Muscle layer of duodenum (tissue), 2 donors: Measurements from ENCODE around the gene FAM107B.
A peak's percentile ranks its signal among the peaks of the same experiment; 100 is the strongest.

ENCODE experiments used
- H3K27ac ChIP-seq: one replicate; pipeline ENCODE4 v1.7.0; 2013; ENCODE audit warnings: mild to moderate bottlenecking, low read length
- H3K27me3 ChIP-seq: one replicate; pipeline ENCODE4 v1.7.0; 2013; ENCODE audit warnings: low read depth, mild to moderate bottlenecking, control low read depth, low read length
- H3K36me3 ChIP-seq, 2 donors: one replicate each; pipeline ENCODE4 v1.7.0; 2013; ENCODE audit warnings: low read length in 2 of 2, control low read depth in 1 of 2, mild to moderate bottlenecking in 1 of 2; ENCODE audit not compliant: insufficient read depth in 2 of 2, control insufficient read depth in 1 of 2
- H3K4me1 ChIP-seq, 2 donors: one replicate each; pipeline ENCODE4 v1.7.0; 2013; ENCODE audit warnings: low read length in 2 of 2, mild to moderate bottlenecking in 2 of 2, control low read depth in 1 of 2, moderate library complexity in 1 of 2; ENCODE audit not compliant: insufficient read depth in 2 of 2, control insufficient read depth in 1 of 2
- H3K4me3 ChIP-seq, 2 donors: one replicate each; pipeline ENCODE4 v1.7.0; 2013; ENCODE audit warnings: low read length in 2 of 2, low read depth in 1 of 2, mild to moderate bottlenecking in 1 of 2
- H3K9me3 ChIP-seq, 2 donors: one replicate each; pipeline ENCODE4 v1.7.0; 2013; ENCODE audit warnings: low read length in 2 of 2, control low read depth in 1 of 2, mild to moderate bottlenecking in 1 of 2; ENCODE audit not compliant: control insufficient read depth in 1 of 2
- donor health status: healthy.

The FAM107B gene

GRCh38 chr10:14548474-14548873, 226.2 kb downstream of the FAM107B start:
- no peaks in the 10 kb centered on the region for H3K36me3 ChIP-seq
- no peak overlapping the region for H3K4me3 ChIP-seq
- peaks cover 12 to 14% of the 10 kb centered on the region in 2 donors for H3K4me1 ChIP-seq
- H3K27me3 ChIP-seq, result no peaks in the 10 kb centered on the region
- H3K9me3 ChIP-seq, result no peaks in the 10 kb centered on the region
- H3K27ac ChIP-seq, result no peak overlapping the region

DNA sequence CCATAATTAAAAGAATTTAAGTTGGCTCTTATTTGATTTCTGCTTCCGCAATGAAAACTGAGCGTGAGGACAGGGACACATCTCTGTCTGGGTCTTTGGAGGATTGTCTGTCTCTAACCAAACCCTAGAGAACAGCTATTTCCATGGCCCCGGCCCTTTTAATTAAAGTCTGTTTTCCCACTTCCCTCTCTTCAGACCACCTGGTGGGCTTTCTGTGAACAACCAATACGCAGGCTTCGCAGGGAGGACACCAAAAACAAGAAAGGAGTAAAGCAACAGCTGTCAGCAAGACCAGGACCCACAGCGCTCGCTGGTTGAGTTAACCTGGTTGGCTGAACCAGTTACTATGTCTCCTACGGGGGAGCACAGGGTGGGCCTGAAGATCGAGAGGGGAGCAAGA, 226.9 kb downstream of the FAM107B start:
- no peaks in the 10 kb centered on the region for H3K27me3 ChIP-seq
- H3K36me3 ChIP-seq, result no peaks in the 10 kb centered on the region
- no peak overlapping the region for H3K27ac ChIP-seq
- no peaks in the 10 kb centered on the region for H3K9me3 ChIP-seq
- no peak overlapping the region for H3K4me3 ChIP-seq
- peaks cover 12 to 17% of the 10 kb centered on the region in 2 donors for H3K4me1 ChIP-seq

- Histone ChIP-seq H3K27ac (no peak overlapping the region), H3K4me1 (peaks cover 12 to 19% of the 10 kb centered on the region in 2 donors), H3K4me3 (no peak overlapping the region), H3K36me3 (no peaks in the 10 kb centered on the region), H3K9me3 (no peaks in the 10 kb centered on the region), H3K27me3 (no peaks in the 10 kb centered on the region)
These were observed 228.9 kb downstream of the FAM107B start for GRCh38 chr10:14545827-14546226.

- no peaks in the 10 kb centered on the region for H3K9me3 ChIP-seq
- H3K27me3 ChIP-seq, result no peaks in the 10 kb centered on the region
- peaks cover 12 to 23% of the 10 kb centered on the region in 2 donors for H3K4me1 ChIP-seq
- H3K27ac ChIP-seq, result peak overlapping the region; percentile 54
- no peak overlapping the region for H3K4me3 ChIP-seq
- H3K36me3 ChIP-seq, result no peaks in the 10 kb centered on the region
These were observed 230.8 kb downstream of the FAM107B start for GRCh38 chr10:14543904-14544210.

DNA sequence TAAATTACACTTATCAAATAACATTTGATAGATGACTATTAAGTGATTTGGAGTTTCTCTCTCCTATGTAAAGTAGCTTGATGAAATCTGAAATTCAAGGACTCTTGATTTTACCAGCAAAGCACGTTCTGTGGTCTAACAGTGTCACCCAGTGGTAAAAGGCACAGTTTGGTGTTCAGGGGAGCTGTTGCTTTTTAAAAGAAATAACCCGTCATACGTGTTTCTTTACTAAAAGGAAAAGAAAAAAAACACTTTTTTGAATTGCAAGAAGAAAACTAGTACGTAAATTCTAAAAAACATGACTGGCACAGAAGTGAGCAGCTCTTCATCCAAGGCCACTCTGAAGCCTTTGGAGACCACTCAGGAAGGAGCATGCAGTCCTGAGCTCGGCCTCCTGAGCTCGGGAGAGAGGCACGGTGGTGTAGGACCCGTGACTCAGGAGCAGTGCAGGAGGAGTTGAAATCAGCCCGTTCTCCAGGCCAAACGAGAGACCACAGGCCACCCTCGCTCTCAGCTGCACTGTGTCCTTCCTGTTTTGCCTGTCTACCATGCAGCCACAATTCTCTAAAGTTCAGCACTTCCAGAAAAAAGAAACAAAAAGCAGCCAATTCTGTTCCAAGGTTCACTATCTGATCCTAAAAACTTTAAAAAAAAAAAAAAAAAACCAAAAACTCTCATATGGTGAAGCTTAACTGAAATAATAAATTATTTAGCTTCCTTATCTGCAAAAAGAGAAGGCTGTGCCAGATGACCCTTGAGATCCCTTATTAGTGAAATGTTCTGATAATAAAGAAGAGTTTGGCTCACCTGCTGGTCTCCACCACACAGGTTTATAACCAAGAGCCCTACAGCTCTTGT, 231.4 kb downstream of the FAM107B start:
- Histone ChIP-seq H3K9me3 (no peaks in the 10 kb centered on the region), H3K27ac (peak overlapping the region; percentile 54), H3K36me3 (no peaks in the 10 kb centered on the region), H3K4me1 (peaks cover 12 to 23% of the 10 kb centered on the region in 2 donors), H3K4me3 (peak overlapping the region in 1 of 2 donors; percentile 26), H3K27me3 (no peaks in the 10 kb centered on the region)

- Histone ChIP-seq H3K27me3 (no peaks in the 10 kb centered on the region), H3K36me3 (no peaks in the 10 kb centered on the region), H3K4me1 (peaks cover 16 to 23% of the 10 kb centered on the region in 2 donors), H3K9me3 (no peaks in the 10 kb centered on the region), H3K4me3 (no peak overlapping the region), H3K27ac (no peak overlapping the region)
These were observed 233.3 kb downstream of the FAM107B start for GRCh38 chr10:14541379-14541778.

GRCh38 chr10:14540611-14541010, 234.1 kb downstream of the FAM107B start:
- no peak overlapping the region for H3K4me3 ChIP-seq
- no peaks in the 10 kb centered on the region for H3K36me3 ChIP-seq
- no peak overlapping the region for H3K27ac ChIP-seq
- H3K4me1 ChIP-seq, result peaks cover 11 to 23% of the 10 kb centered on the region in 2 donors
- H3K9me3 ChIP-seq, result no peaks in the 10 kb centered on the region
- no peaks in the 10 kb centered on the region for H3K27me3 ChIP-seq

DNA sequence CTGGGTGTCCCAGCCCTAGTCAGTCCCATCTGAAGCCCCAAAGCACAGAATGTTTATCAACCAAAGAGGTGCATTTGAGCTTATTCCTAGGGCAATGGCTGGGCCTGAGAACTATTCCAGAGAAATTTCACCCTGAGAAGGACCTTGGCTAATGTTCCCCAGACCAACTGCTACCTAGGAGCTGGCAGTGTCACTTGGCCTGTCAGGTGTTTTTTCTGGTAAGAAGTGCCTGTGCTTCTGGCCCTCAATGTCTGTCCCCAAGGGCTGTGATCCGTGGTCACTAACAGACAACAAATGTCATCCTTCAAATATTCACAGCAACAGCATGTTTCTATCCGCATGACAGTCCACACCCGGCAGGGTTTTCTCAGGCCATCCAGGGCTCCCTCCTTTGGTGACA, 234.6 kb downstream of the FAM107B start:
- Histone ChIP-seq H3K27me3 (no peaks in the 10 kb centered on the region), H3K9me3 (no peaks in the 10 kb centered on the region), H3K27ac (no peak overlapping the region), H3K36me3 (no peaks in the 10 kb centered on the region), H3K4me3 (no peak overlapping the region), H3K4me1 (peaks cover 7 to 23% of the 10 kb centered on the region in 2 donors)

GRCh38 chr10:14539176-14539575, 235.5 kb downstream of the FAM107B start:
- Histone ChIP-seq H3K27me3 (no peaks in the 10 kb centered on the region), H3K27ac (no peak overlapping the region), H3K4me1 (peaks cover 4 to 23% of the 10 kb centered on the region in 2 donors), H3K36me3 (no peaks in the 10 kb centered on the region), H3K4me3 (no peak overlapping the region), H3K9me3 (no peaks in the 10 kb centered on the region)

- Histone ChIP-seq H3K27me3 (no peaks in the 10 kb centered on the region), H3K4me1 (peaks cover 9% of the 10 kb centered on the region in 2 donors), H3K9me3 (no peaks in the 10 kb centered on the region), H3K27ac (no peak overlapping the region), H3K36me3 (no peaks in the 10 kb centered on the region), H3K4me3 (no peak overlapping the region)
These were observed 238.2 kb downstream of the FAM107B start for GRCh38 chr10:14536241-14537213.

GRCh38 chr10:14535457-14536130, 239.1 kb downstream of the FAM107B start:
- no peaks in the 10 kb centered on the region for H3K36me3 ChIP-seq
- no peaks in the 10 kb centered on the region for H3K27me3 ChIP-seq
- H3K27ac ChIP-seq, result peak overlapping the region; percentile 21
- peaks cover 9% of the 10 kb centered on the region in 2 donors for H3K4me1 ChIP-seq
- no peaks in the 10 kb centered on the region for H3K9me3 ChIP-seq
- H3K4me3 ChIP-seq, result no peak overlapping the region
